ENCODE measurements around the gene SDC3. TPM values are rescaled to one million over a fixed set of nuclear protein-coding genes. Genes with fewer than 3 reads are reported as not detected.

Gene SDC3
- total RNA-seq, 2 donors from 2014 or later: 94.1 to 143 TPM

GRCh38 chr1:30844631-30845030 is 63.9 kb downstream of the SDC3 start:
- H3K27ac Mint-ChIP-seq: peak overlapping the region; percentile 0
- 29 to 30% methylated on average over 5 of the region's 5 CpGs for WGBS, 2 experiments (ENCODE audit: insufficient coverage in 1 of 2, insufficient read length in 1 of 2)
- peaks cover 21% of the 10 kb centered on the region for H3K4me1 ChIP-seq (ENCODE audit: control insufficient read depth, insufficient read depth, low read length)
- no peaks in the 10 kb centered on the region for H3K27me3 ChIP-seq (ENCODE audit: control insufficient read depth, insufficient read depth, low read length, poor library complexity, severe bottlenecking)
- DNase-seq: no peak
- H3K4me1 Mint-ChIP-seq: peaks cover 46% of the 10 kb centered on the region
- no peaks in the 10 kb centered on the region for H3K9me3 ChIP-seq (ENCODE audit: control insufficient read depth, low read length)
- no peaks in the 10 kb centered on the region for H3K36me3 Mint-ChIP-seq (ENCODE audit: low read depth)
- no peak overlapping the region for H3K27ac ChIP-seq (ENCODE audit: low read depth, low read length)
- no peak overlapping the region for H3K9ac ChIP-seq (ENCODE audit: extremely low read depth, low read length, poor library complexity, severe bottlenecking)
- no peak for TF ChIP-seq CTCF (conservative IDR thresholded peaks at IDR 0.05)
- no peaks in the 10 kb centered on the region for H3K36me3 ChIP-seq (ENCODE audit: control insufficient read depth, insufficient read depth, low read length)
- no peaks in the 10 kb centered on the region for H3K27me3 Mint-ChIP-seq (ENCODE audit: insufficient read depth)
- no peak overlapping the region for H3K4me3 Mint-ChIP-seq
- no peak overlapping the region for H3K4me3 ChIP-seq (ENCODE audit: low read length)
- no peaks in the 10 kb centered on the region for H3K9me3 Mint-ChIP-seq

DNA sequence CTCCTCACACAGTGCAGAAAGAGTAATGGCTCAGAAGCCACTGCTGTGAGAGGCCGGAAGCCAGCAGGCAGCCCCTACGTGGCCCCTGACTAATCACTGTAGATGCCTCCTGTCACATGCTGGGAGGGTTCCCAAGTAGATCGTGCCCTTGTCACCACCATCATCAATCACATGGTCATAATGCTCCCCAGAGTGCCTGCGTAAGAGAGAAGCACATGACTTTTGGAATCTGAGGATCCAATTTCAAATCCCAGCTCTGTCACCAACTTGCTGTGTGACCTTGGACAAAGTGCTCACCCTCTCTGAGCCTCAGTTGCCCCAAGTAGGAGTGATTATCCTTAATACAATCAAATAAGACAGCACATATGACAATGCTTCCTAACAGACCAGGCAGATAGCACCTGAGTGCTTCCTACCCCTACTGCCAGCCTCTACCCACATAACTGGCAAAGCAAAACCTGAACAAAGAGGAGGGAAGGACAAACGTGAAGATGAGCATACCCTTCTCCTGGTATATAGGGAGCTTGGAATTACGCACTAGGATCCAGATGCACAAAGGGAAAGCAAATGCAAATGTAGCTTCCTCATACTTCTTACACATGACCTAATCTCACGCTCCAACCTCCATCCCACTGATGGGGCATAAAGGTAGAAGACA is 65.7 kb downstream of the SDC3 start:
- Histone ChIP-seq H3K27me3 (ENCODE audit: control insufficient read depth, insufficient read depth, low read length, poor library complexity, severe bottlenecking) (no peaks in the 10 kb centered on the region), H3K27ac (ENCODE audit: low read depth, low read length) (no peak overlapping the region), H3K4me1 (ENCODE audit: control insufficient read depth, insufficient read depth, low read length) (peaks cover 23% of the 10 kb centered on the region), H3K9ac (ENCODE audit: extremely low read depth, low read length, poor library complexity, severe bottlenecking) (no peak overlapping the region), H3K9me3 (ENCODE audit: control insufficient read depth, low read length) (no peaks in the 10 kb centered on the region), H3K36me3 (ENCODE audit: control insufficient read depth, insufficient read depth, low read length) (no peaks in the 10 kb centered on the region), H3K4me3 (ENCODE audit: low read length) (no peak overlapping the region)
- Mint-ChIP-seq H3K27ac (no peak overlapping the region), H3K36me3 (ENCODE audit: low read depth) (no peaks in the 10 kb centered on the region), H3K4me1 (peaks cover 52% of the 10 kb centered on the region), H3K4me3 (no peak overlapping the region), H3K27me3 (ENCODE audit: insufficient read depth) (no peaks in the 10 kb centered on the region), H3K9me3 (no peaks in the 10 kb centered on the region)
- no peak for DNase-seq
- 68 to 91% methylated on average over 4 to 6 of the region's 7 CpGs for WGBS, 2 experiments (ENCODE audit: insufficient coverage in 1 of 2, insufficient read length in 1 of 2)
- no peak for TF ChIP-seq CTCF (conservative IDR thresholded peaks at IDR 0.05)

GRCh38 chr1:30840904-30841598 is 67.5 kb downstream of the SDC3 start:
- Histone ChIP-seq H3K9ac (ENCODE audit: extremely low read depth, low read length, poor library complexity, severe bottlenecking) (no peak overlapping the region), H3K4me1 (ENCODE audit: control insufficient read depth, insufficient read depth, low read length) (peaks cover 27% of the 10 kb centered on the region), H3K27me3 (ENCODE audit: control insufficient read depth, insufficient read depth, low read length, poor library complexity, severe bottlenecking) (no peaks in the 10 kb centered on the region), H3K4me3 (ENCODE audit: low read length) (no peak overlapping the region), H3K27ac (ENCODE audit: low read depth, low read length) (peak overlapping the region; percentile 13), H3K9me3 (ENCODE audit: control insufficient read depth, low read length) (no peaks in the 10 kb centered on the region), H3K36me3 (ENCODE audit: control insufficient read depth, insufficient read depth, low read length) (no peaks in the 10 kb centered on the region)
- no peak for TF ChIP-seq CTCF (conservative IDR thresholded peaks at IDR 0.05)
- no peaks in the 10 kb centered on the region for H3K27me3 Mint-ChIP-seq (ENCODE audit: insufficient read depth)
- no peak for DNase-seq
- WGBS, 2 experiments (ENCODE audit: insufficient coverage in 1 of 2, insufficient read length in 1 of 2): 56 to 75% methylated on average over 8 to 10 of the region's 10 CpGs
- H3K4me3 Mint-ChIP-seq: no peak overlapping the region
- H3K36me3 Mint-ChIP-seq (ENCODE audit: low read depth): no peaks in the 10 kb centered on the region
- no peaks in the 10 kb centered on the region for H3K9me3 Mint-ChIP-seq
- H3K4me1 Mint-ChIP-seq: peaks cover 62% of the 10 kb centered on the region
- no peak overlapping the region for H3K27ac Mint-ChIP-seq

Measured in endodermal cell (in vitro differentiated cells).